Endothelial cell (in vitro differentiated cells): ENCODE measurements around the gene RRP15. TPM values are rescaled to one million over a fixed set of nuclear protein-coding genes. Genes with fewer than 3 reads are reported as not detected.

Source experiments
- DNase-seq: peaks from one replicate; pipeline ENCODE4 v3.0.0; 2021; ENCODE audit warnings: low spot score
- H3K27ac Mint-ChIP-seq: one replicate; pipeline ENCODE4 v1.8.0; 2021; ENCODE audit warnings: mixed read lengths, inconsistent platforms; ENCODE audit not compliant: unreplicated experiment
- H3K27me3 Mint-ChIP-seq: one replicate; pipeline ENCODE4 v1.8.0; 2021; ENCODE audit warnings: mild to moderate bottlenecking, moderate library complexity, mixed read lengths, inconsistent platforms; ENCODE audit not compliant: unreplicated experiment
- H3K36me3 Mint-ChIP-seq: one replicate; pipeline ENCODE4 v1.8.0; 2021; ENCODE audit warnings: mild to moderate bottlenecking, low read depth, mixed read lengths, inconsistent platforms; ENCODE audit not compliant: unreplicated experiment
- H3K4me1 Mint-ChIP-seq: one replicate; pipeline ENCODE4 v1.8.0; 2021; ENCODE audit warnings: mild to moderate bottlenecking, mixed read lengths, inconsistent platforms; ENCODE audit not compliant: unreplicated experiment
- H3K4me3 Mint-ChIP-seq: one replicate; pipeline ENCODE4 v1.8.0; 2021; ENCODE audit warnings: mild to moderate bottlenecking, mixed read lengths, inconsistent platforms; ENCODE audit not compliant: unreplicated experiment
- H3K9me3 Mint-ChIP-seq: one replicate; pipeline ENCODE4 v1.8.0; 2021; ENCODE audit warnings: mixed read lengths, inconsistent platforms; ENCODE audit not compliant: unreplicated experiment
- CTCF ChIP-seq: fragments of 200-600 bp; sonication (generic); IDR thresholded peaks from one replicate; pipeline ENCODE4 v1.5.0; 2021; ENCODE audit warnings: antibody characterized with exemption; ENCODE audit not compliant: unreplicated experiment
- total RNA-seq: library from RNA; stranded (reverse); fragmentation: NEBNext Ultra II Directional; extraction: Animal tissue kit (Norgen Biotek cat#: 25700); gene quantifications from one replicate; pipeline ENCODE4 v1.2.1, GENCODE V29; 2021; ENCODE audit not compliant: unreplicated experiment

The RRP15 gene
- total RNA-seq, 1 donor from 2014 or later, result 11.7 TPM

- no peak for TF ChIP-seq CTCF
- Mint-ChIP-seq H3K4me3 (no peak overlapping the region), H3K4me1 (peaks cover 8% of the 10 kb centered on the region), H3K27ac (no peak overlapping the region), H3K9me3 (no peaks in the 10 kb centered on the region), H3K27me3 (peaks cover 2% of the 10 kb centered on the region), H3K36me3 (no peaks in the 10 kb centered on the region)
- no peak for DNase-seq
Observed at GRCh38 chr1:218352075-218352438, 67.0 kb downstream of the RRP15 start.

GRCh38 chr1:218353656-218354055, 68.6 kb downstream of the RRP15 start:
- no peak for DNase-seq
- no peaks in the 10 kb centered on the region for H3K4me1 Mint-ChIP-seq
- H3K27me3 Mint-ChIP-seq, result peaks cover 2% of the 10 kb centered on the region
- H3K9me3 Mint-ChIP-seq, result no peaks in the 10 kb centered on the region
- no peak overlapping the region for H3K4me3 Mint-ChIP-seq
- no peaks in the 10 kb centered on the region for H3K36me3 Mint-ChIP-seq
- TF ChIP-seq CTCF, result no peak
- H3K27ac Mint-ChIP-seq, result no peak overlapping the region

- Mint-ChIP-seq H3K9me3 (no peaks in the 10 kb centered on the region), H3K4me1 (no peaks in the 10 kb centered on the region), H3K36me3 (no peaks in the 10 kb centered on the region), H3K4me3 (no peak overlapping the region), H3K27me3 (peaks cover 2% of the 10 kb centered on the region), H3K27ac (no peak overlapping the region)
- no peak for TF ChIP-seq CTCF
- DNase-seq, result no peak
Observed at GRCh38 chr1:218355278-218355677, 70.2 kb downstream of the RRP15 start.

- Mint-ChIP-seq H3K36me3 (no peaks in the 10 kb centered on the region), H3K27me3 (peaks cover 2% of the 10 kb centered on the region), H3K27ac (no peak overlapping the region), H3K9me3 (no peaks in the 10 kb centered on the region), H3K4me3 (no peak overlapping the region), H3K4me1 (no peaks in the 10 kb centered on the region)
- DNase-seq, result no peak
- TF ChIP-seq CTCF, result no peak
Observed at GRCh38 chr1:218357211-218357892, 72.3 kb downstream of the RRP15 start.

GRCh38 chr1:218357893-218358232, 72.8 kb downstream of the RRP15 start:
- Mint-ChIP-seq H3K27ac (no peak overlapping the region), H3K9me3 (no peaks in the 10 kb centered on the region), H3K27me3 (peaks cover 2% of the 10 kb centered on the region), H3K36me3 (no peaks in the 10 kb centered on the region), H3K4me1 (no peaks in the 10 kb centered on the region), H3K4me3 (no peak overlapping the region)
- no peak for TF ChIP-seq CTCF
- DNase-seq, result no peak
